SK-N-SH (cell line): ENCODE results near the gene ADAMTS14.

Experiments
- CTCF ChIP-seq: fragments of 200-600 bp; sonication (generic); IDR thresholded peaks from 2 replicates; pipeline ENCODE4 v1.6.1; 2017; ENCODE audit warnings: antibody characterized with exemption, mild to moderate bottlenecking, moderate library complexity
- EP300 ChIP-seq, 2 experiments: IDR thresholded peaks; 2 replicates each; pipeline versions ENCODE4 v1.4.0 to v1.6.1; 2012; ENCODE audit warnings: borderline replicate concordance in 1 of 2, low read depth in 1 of 2, low read length in 1 of 2
- JUND ChIP-seq: IDR thresholded peaks from 2 replicates; pipeline ENCODE4 v1.4.0; 2012
- NFIC ChIP-seq: IDR thresholded peaks from 2 replicates; pipeline ENCODE4 v1.4.0; 2012; ENCODE audit warnings: borderline replicate concordance
- RAD21 ChIP-seq: IDR thresholded peaks from 2 replicates; pipeline ENCODE4 v1.6.1; 2012; ENCODE audit warnings: mild to moderate bottlenecking, low read length
- TAF1 ChIP-seq: IDR thresholded peaks from 2 replicates; pipeline ENCODE4 v1.6.1; 2012; ENCODE audit warnings: low read depth, mild to moderate bottlenecking, low read length, moderate library complexity, borderline replicate concordance
- USF1 ChIP-seq: IDR thresholded peaks from 2 replicates; pipeline ENCODE4 v1.4.0; 2012; ENCODE audit warnings: low read depth, borderline replicate concordance

- TF ChIP-seq CTCF, result no peak
- TF ChIP-seq JUND, result no peak
- no peak for TF ChIP-seq EP300 (IDR thresholded peaks at IDR 0.05; ENCODE audit: borderline replicate concordance in 1 of 2, low read depth in 1 of 2, low read length in 1 of 2)
- TF ChIP-seq TAF1, result no peak
- TF ChIP-seq USF1, result no peak
- no peak for TF ChIP-seq RAD21
- no peak for TF ChIP-seq NFIC
These were observed 75.1 kb downstream of the ADAMTS14 start for GRCh38 chr10:70747192-70747965.
